Measurements from ENCODE around the gene CTNND2.

CTNND2 gene

DNA sequence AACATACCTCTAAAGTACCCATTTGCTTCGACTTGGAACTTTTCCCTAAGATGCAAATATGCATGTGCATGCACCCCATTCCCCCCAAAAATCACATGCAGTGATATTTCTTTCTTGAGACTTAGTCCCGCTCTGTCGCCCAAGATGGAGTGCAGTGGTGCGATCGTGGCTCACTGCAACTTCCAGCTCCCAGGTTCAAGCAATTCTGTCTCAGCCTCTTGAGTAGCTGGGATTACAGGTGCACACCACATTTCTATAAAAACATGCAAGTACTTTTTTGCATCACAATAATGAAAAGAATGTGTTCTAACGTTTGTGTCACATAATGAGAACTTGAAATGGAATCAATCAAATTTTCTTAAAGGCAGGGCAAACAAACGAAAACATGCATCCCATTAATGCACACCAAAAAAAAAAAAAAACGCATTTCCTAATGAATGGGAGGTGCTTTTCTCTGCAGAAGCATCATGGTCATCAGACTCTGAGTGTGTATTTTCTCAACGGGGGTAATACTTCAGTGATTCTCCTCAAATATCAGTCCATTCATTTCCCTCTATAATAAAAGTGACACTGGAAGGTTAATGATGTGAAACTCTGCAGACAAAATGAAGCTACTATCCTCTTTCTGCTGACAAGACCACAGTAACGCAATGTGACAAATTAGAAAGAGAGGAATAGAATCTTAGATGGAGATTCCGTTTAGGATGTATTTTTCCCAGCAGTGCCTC, 389.4 kb downstream of the CTNND2 start:
- DNase-seq (ENCODE audit: low read depth) = no peak

DNA sequence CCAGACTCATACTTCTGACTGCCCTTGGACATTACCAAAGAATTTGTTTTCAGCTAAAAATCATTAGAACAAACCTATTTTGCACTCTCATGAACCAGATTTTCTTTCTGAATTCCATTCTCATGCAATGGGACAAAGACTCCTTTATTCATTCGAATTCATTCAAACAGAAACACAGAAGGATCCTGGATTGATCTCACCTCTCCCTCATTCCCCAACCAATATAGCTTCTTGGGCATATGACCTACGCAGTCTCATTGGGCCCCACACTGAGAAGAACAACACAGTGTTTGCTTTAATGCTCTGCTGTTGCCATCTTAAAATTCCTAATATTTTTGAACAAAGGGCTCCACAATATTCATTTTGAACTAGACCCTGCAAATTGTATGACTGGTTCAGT, 392.4 kb downstream of the CTNND2 start:
- DNase-seq (ENCODE audit: low read depth) = no peak
- no peak for TF ChIP-seq CTCF (IDR thresholded peaks at IDR 0.05; ENCODE audit: low read depth, low read length, missing control alignments)
- H3K4me3 ChIP-seq (ENCODE audit: low read depth, low read length) = no peak overlapping the region

More for the DNA sequence above, 389.4 kb downstream of the CTNND2 start:
- no peak for TF ChIP-seq CTCF (IDR thresholded peaks at IDR 0.05; ENCODE audit: low read depth, low read length, missing control alignments)
- H3K4me3 ChIP-seq (ENCODE audit: low read depth, low read length) = no peak overlapping the region

DNA sequence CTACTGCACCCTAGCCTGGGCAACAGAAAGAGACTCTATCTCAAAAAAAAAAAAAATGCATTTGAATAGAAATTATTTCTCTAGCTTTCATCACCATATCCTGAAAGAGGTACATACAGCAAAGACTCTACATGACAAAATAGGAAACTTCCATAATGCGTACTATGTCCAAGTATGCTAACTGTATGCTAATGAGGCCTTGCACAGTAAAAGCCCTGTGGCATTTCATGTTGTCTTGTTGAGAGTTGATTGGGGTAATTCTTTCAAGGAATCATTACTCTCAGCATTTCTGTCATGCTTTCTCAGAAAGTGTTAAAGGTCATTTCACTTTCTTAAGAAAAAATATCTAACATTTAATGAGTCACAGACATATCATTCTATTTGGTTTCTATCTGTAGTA, 393.4 kb downstream of the CTNND2 start:
- no peak overlapping the region for H3K4me3 ChIP-seq (ENCODE audit: low read depth, low read length)
- no peak for TF ChIP-seq CTCF (IDR thresholded peaks at IDR 0.05; ENCODE audit: low read depth, low read length, missing control alignments)
- DNase-seq (ENCODE audit: low read depth) = no peak

GRCh38 chr5:11509793-11510192, 394.5 kb downstream of the CTNND2 start:
- no peak for TF ChIP-seq CTCF (IDR thresholded peaks at IDR 0.05; ENCODE audit: low read depth, low read length, missing control alignments)
- DNase-seq (ENCODE audit: low read depth) = no peak
- no peak overlapping the region for H3K4me3 ChIP-seq (ENCODE audit: low read depth, low read length)

GRCh38 chr5:11507156-11507910, 396.9 kb downstream of the CTNND2 start:
- no peak overlapping the region for H3K4me3 ChIP-seq (ENCODE audit: low read depth, low read length)
- no peak for DNase-seq (ENCODE audit: low read depth)
- TF ChIP-seq CTCF (IDR thresholded peaks at IDR 0.05; ENCODE audit: low read depth, low read length, missing control alignments) = no peak

GRCh38 chr5:11504886-11505193, 399.4 kb downstream of the CTNND2 start:
- DNase-seq (ENCODE audit: low read depth) = no peak
- TF ChIP-seq CTCF (IDR thresholded peaks at IDR 0.05; ENCODE audit: low read depth, low read length, missing control alignments) = no peak

More at GRCh38 chr5:11504886-11505193, 399.4 kb downstream of the CTNND2 start:
- H3K4me3 ChIP-seq (ENCODE audit: low read depth, low read length) = no peak overlapping the region

Measured in GM12864 (cell line).